ENCODE data around the gene FGFR3. TPM values are rescaled to one million over a fixed set of nuclear protein-coding genes. Genes with fewer than 3 reads are reported as not detected.

Gene FGFR3
- total RNA-seq, 4 donors from 2014 or later: 56.2 to 209 (median 110) TPM

GRCh38 chr4:1830642-1831228, 37.6 kb downstream of the FGFR3 start:
- Histone ChIP-seq H3K9me3 (no peaks in the 10 kb centered on the region), H3K27me3 (no peaks in the 10 kb centered on the region), H3K4me3 (no peak overlapping the region), H3K4me1 (no peaks in the 10 kb centered on the region), H3K27ac (no peak overlapping the region), H3K36me3 (peaks cover 0 to 56% (median 22%) of the 10 kb centered on the region in 4 donors)
- in situ Hi-C loops (cut with MboI; ENCODE audit: low pct_ligation_motif_present in 1 of 4, low pct_unique_long_range_greater_than_20kb in 1 of 4, low sequenced_read_pairs in 3 of 4) (no loop called here), intact Hi-C loops (cut with DNase I; ENCODE audit: low total_unique reads) (no loop called here)
- no peak for DNase-seq
- 81% methylated on average over 6 to 8 of the region's 8 CpGs for WGBS, 2 donors (ENCODE audit: low coverage in 1 of 2)
- TF ChIP-seq POLR2A (IDR thresholded peaks at IDR 0.05): no peak
- TF ChIP-seq POLR2AphosphoS5 (IDR thresholded peaks at IDR 0.05): no peak
- no peak for TF ChIP-seq CTCF (IDR thresholded peaks at IDR 0.05)
- TF ChIP-seq EP300 (IDR thresholded peaks at IDR 0.05; ENCODE audit: low read depth): no peak

GRCh38 chr4:1831331-1831730, 38.2 kb downstream of the FGFR3 start:
- intact Hi-C loops (cut with DNase I; ENCODE audit: low total_unique reads): no loop called here
- 96% methylated on average over 7 of the region's 8 CpGs; no CpG with 5 or more reads in 1 of the 2 donors for WGBS, 2 donors (ENCODE audit: low coverage in 1 of 2)
- peaks cover 0 to 57% (median 25%) of the 10 kb centered on the region in 4 donors for H3K36me3 ChIP-seq

GRCh38 chr4:1832690-1833089, 39.6 kb downstream of the FGFR3 start:
- intact Hi-C loops (cut with DNase I; ENCODE audit: low total_unique reads) (no loop called here), in situ Hi-C loops (cut with MboI; ENCODE audit: low pct_ligation_motif_present in 1 of 4, low pct_unique_long_range_greater_than_20kb in 1 of 4, low sequenced_read_pairs in 3 of 4) (no loop called here)
- Histone ChIP-seq H3K27me3 (no peaks in the 10 kb centered on the region), H3K27ac (no peak overlapping the region), H3K9me3 (no peaks in the 10 kb centered on the region), H3K4me1 (no peaks in the 10 kb centered on the region), H3K36me3 (peaks cover 0 to 59% (median 26%) of the 10 kb centered on the region in 4 donors), H3K4me3 (no peak overlapping the region)
- WGBS, 2 donors (ENCODE audit: low coverage in 1 of 2): 83 to 92% methylated on average over 6 to 18 of the region's 18 CpGs
- TF ChIP-seq EP300 (IDR thresholded peaks at IDR 0.05; ENCODE audit: low read depth): no peak
- no peak for TF ChIP-seq POLR2AphosphoS5 (IDR thresholded peaks at IDR 0.05)
- DNase-seq: no peak

More at GRCh38 chr4:1831331-1831730, 38.2 kb downstream of the FGFR3 start:
- Histone ChIP-seq H3K4me3 (no peak overlapping the region), H3K27ac (no peak overlapping the region), H3K9me3 (no peaks in the 10 kb centered on the region), H3K27me3 (no peaks in the 10 kb centered on the region), H3K4me1 (no peaks in the 10 kb centered on the region)
- in situ Hi-C loops (cut with MboI; ENCODE audit: low pct_ligation_motif_present in 1 of 4, low pct_unique_long_range_greater_than_20kb in 1 of 4, low sequenced_read_pairs in 3 of 4): no loop called here
- TF ChIP-seq POLR2A (IDR thresholded peaks at IDR 0.05) (no peak), CTCF (IDR thresholded peaks at IDR 0.05) (no peak), POLR2AphosphoS5 (IDR thresholded peaks at IDR 0.05) (no peak), EP300 (IDR thresholded peaks at IDR 0.05; ENCODE audit: low read depth) (no peak)
- no peak for DNase-seq

- 88% methylated on average over 13 of the region's 14 CpGs; no CpG with 5 or more reads in 1 of the 2 donors for WGBS, 2 donors (ENCODE audit: low coverage in 1 of 2)
- no peak for DNase-seq
- Histone ChIP-seq H3K27ac (no peak overlapping the region), H3K27me3 (no peaks in the 10 kb centered on the region), H3K4me3 (no peak overlapping the region), H3K4me1 (no peaks in the 10 kb centered on the region), H3K9me3 (no peaks in the 10 kb centered on the region), H3K36me3 (peaks cover 0 to 67% (median 30%) of the 10 kb centered on the region in 4 donors)
- intact Hi-C loops (cut with DNase I; ENCODE audit: low total_unique reads): no loop called here
- in situ Hi-C loops (cut with MboI; ENCODE audit: low pct_ligation_motif_present in 1 of 4, low pct_unique_long_range_greater_than_20kb in 1 of 4, low sequenced_read_pairs in 3 of 4): no loop called here
- no peak for TF ChIP-seq POLR2AphosphoS5 (IDR thresholded peaks at IDR 0.05)
- TF ChIP-seq CTCF (IDR thresholded peaks at IDR 0.05): no peak
- no peak for TF ChIP-seq POLR2A (IDR thresholded peaks at IDR 0.05)
- no peak for TF ChIP-seq EP300 (IDR thresholded peaks at IDR 0.05; ENCODE audit: low read depth)
Observed at GRCh38 chr4:1833307-1834046, 40.4 kb downstream of the FGFR3 start.
